Sigmoid colon (tissue), 7 donors: Measurements from ENCODE around the gene MOCS1. TPM values are rescaled to one million over a fixed set of nuclear protein-coding genes. Genes with fewer than 3 reads are reported as not detected.

Experiments
- DNase-seq: peaks from one replicate; pipeline ENCODE4 v3.0.0-alpha.2; 2019
- H3K27ac ChIP-seq, 4 donors: fragments of 200-600 bp; sonication (generic); one replicate each; pipeline ENCODE4 v1.5.1; 2016 to 2019; ENCODE audit warnings: mild to moderate bottlenecking in 1 of 4
- H3K27me3 ChIP-seq, 3 donors: fragments of 200-600 bp; sonication (generic); one replicate each; pipeline ENCODE4 v1.5.1; 2019; ENCODE audit warnings: mild to moderate bottlenecking in 1 of 3
- H3K36me3 ChIP-seq, 4 donors: fragments of 200-600 bp; sonication (generic); one replicate each; pipeline ENCODE4 v1.5.1; 2016 to 2019
- H3K4me1 ChIP-seq, 4 donors: fragments of 200-600 bp; sonication (generic); one replicate each; pipeline ENCODE4 v1.5.1; 2017 to 2019
- H3K4me3 ChIP-seq, 4 donors: fragments of 200-600 bp; sonication (generic); one replicate each; pipeline ENCODE4 v1.5.1; 2017 to 2019; ENCODE audit warnings: mild to moderate bottlenecking in 2 of 4, moderate library complexity in 1 of 4
- H3K9me3 ChIP-seq, 4 donors: fragments of 200-600 bp in 3 of 4; sonication (generic) in 3 of 4; one replicate each; pipeline versions ENCODE4 v1.5.1 to v1.6.1; 2013 to 2019
- CTCF ChIP-seq, 4 experiments: fragments of 450-650 bp in 3 of 4; fragments of 200-600 bp in 1 of 4; IDR thresholded peaks; one replicate each; pipeline ENCODE4 v1.5.1; 2016 to 2019; ENCODE audit warnings: antibody characterized with exemption in 4 of 4, mild to moderate bottlenecking in 3 of 4, moderate library complexity in 2 of 4
- EP300 ChIP-seq, 4 donors: sonication (generic); formaldehyde crosslinking; IDR thresholded peaks; one replicate each; pipeline ENCODE4 v1.6.1; 2017; ENCODE audit warnings: antibody characterized with exemption in 4 of 4
- POLR2A ChIP-seq, 2 donors: fragments of 450-650 bp; IDR thresholded peaks; one replicate each; pipeline ENCODE4 v1.6.1; 2016; ENCODE audit warnings: antibody characterized with exemption in 2 of 2, mild to moderate bottlenecking in 2 of 2, moderate library complexity in 2 of 2
- POLR2AphosphoS5 ChIP-seq, 4 donors: sonication (generic); formaldehyde crosslinking; IDR thresholded peaks; one replicate each; pipeline ENCODE4 v1.6.1; 2017; ENCODE audit warnings: antibody characterized with exemption in 4 of 4
- WGBS, 2 donors: extraction: QIAGEN DNeasy Blood & Tissue Kit; methylation state at CpG; one replicate each; pipeline ENCODE4 v1.1.7; 2013; 5-methylcytosine and 5-hydroxymethylcytosine counted together
- intact Hi-C: fragments of 100-400 bp; cut with DNase I; formaldehyde crosslinking; loops from one replicate; pipeline ENCODE4 v1.15.1; 2023
- polyA plus RNA-seq, 3 donors: library from polyadenylated mRNA; stranded (reverse); fragments of 200-250 nt; gene quantifications; one replicate each; pipeline ENCODE4 v1.2.3, GENCODE V29; 2013
- total RNA-seq, 4 donors: library from RNA; depleted of rRNA; stranded (reverse); fragments of >200 nt; gene quantifications; one replicate each; pipeline ENCODE4 v1.1.0, GENCODE V29; 2016
- donor health status: healthy with polysubstance abuse.
- donor health status: Bipolar disorder and iron deficiency.
- donor health status: healthy.

The MOCS1 gene
- total and polyA plus RNA-seq, 7 donors: 11.9 to 16.2 (median 13.8) TPM

DNA sequence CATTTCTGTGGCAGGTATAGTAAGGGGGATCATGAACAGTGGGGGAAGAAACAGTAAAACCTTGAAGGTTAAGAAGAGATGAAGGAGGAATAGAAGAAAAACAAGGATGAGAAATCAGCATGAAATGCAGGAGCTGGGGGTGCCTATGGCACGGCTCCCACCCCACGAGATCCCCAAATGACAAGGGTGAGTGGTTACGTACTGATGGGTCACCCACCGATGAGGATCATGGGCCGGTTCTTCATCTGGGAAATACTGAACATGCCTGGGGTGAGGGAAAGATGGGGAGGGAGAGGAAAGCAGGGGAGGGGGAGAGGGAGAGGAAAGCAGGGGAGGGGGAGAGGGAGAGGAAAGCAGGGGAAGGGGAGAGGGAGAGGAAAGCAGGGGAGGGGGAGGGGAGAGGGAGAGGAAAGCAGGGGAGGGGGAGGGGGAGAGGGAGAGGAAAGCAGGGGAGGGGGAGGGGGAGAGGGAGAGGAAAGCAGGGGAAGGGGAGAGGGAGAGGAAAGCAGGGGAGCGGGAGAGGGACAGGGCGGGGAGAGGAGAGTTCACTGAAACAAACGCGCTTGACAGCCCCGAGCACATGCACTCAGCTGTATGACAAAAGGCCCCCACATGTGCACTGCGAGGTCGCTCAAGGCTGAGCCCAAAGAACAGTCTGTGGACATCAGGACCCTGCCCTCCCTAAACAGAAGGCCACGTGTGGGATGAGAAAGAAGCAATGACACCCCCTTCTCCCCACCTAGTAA, 25.3 kb downstream of the MOCS1 start:
- Histone ChIP-seq H3K27ac (no peak overlapping the region), H3K36me3 (peaks cover 0 to 67% (median 12%) of the 10 kb centered on the region in 4 donors), H3K9me3 (no peaks in the 10 kb centered on the region), H3K27me3 (no peaks in the 10 kb centered on the region), H3K4me3 (no peak overlapping the region), H3K4me1 (no peaks in the 10 kb centered on the region)
- TF ChIP-seq CTCF (IDR thresholded peaks at IDR 0.05): no peak
- no peak for TF ChIP-seq EP300 (IDR thresholded peaks at IDR 0.05)
- no peak for TF ChIP-seq POLR2A (IDR thresholded peaks at IDR 0.05)
- no peak for TF ChIP-seq POLR2AphosphoS5 (IDR thresholded peaks at IDR 0.05)
- 92 to 93% methylated on average over 13 of the region's 13 CpGs for WGBS, 2 donors
- intact Hi-C loops: no loop called here
- DNase-seq: peak; percentile 28

GRCh38 chr6:39907871-39908575, 26.2 kb downstream of the MOCS1 start:
- WGBS, 2 donors: 92 to 94% methylated on average over 5 of the region's 5 CpGs
- DNase-seq: peak; percentile 40
- intact Hi-C loops: no loop called here
- no peak overlapping the region for H3K27ac ChIP-seq
- H3K9me3 ChIP-seq: no peaks in the 10 kb centered on the region
- no peak overlapping the region for H3K4me3 ChIP-seq
- no peak for TF ChIP-seq POLR2AphosphoS5 (IDR thresholded peaks at IDR 0.05)
- TF ChIP-seq EP300 (IDR thresholded peaks at IDR 0.05): no peak
- no peak for TF ChIP-seq CTCF (IDR thresholded peaks at IDR 0.05)
- no peak for TF ChIP-seq POLR2A (IDR thresholded peaks at IDR 0.05)
- no peaks in the 10 kb centered on the region for H3K27me3 ChIP-seq
- H3K36me3 ChIP-seq: peaks cover 0 to 66% (median 8%) of the 10 kb centered on the region in 4 donors
- no peaks in the 10 kb centered on the region for H3K4me1 ChIP-seq

DNA sequence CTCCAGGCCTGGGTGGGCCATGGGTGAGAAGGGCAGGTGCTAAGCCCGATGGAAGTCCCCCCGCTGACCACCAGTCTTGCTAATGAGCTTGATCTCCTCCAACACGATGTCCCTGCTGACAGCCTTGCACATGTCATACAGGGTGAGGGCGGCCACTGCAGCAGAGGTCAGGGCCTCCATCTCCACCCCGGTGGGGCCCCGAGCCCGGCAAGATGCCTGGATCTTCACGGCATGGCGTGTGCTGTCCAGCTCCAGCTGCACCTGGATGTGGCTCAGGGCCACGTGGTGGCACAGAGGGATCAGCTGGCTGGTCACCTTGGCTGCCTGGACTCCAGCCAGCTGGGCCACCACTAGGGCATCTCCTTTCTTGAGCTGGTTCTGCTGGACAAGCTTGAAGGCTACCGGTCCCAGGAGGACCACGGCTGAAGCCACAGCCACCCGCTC, 27.9 kb downstream of the MOCS1 start:
- Histone ChIP-seq H3K36me3 (peaks cover 4 to 66% (median 13%) of the 10 kb centered on the region in 4 donors), H3K27ac (no peak overlapping the region), H3K9me3 (no peaks in the 10 kb centered on the region), H3K27me3 (no peaks in the 10 kb centered on the region), H3K4me3 (no peak overlapping the region), H3K4me1 (no peaks in the 10 kb centered on the region)
- no peak for TF ChIP-seq POLR2AphosphoS5 (IDR thresholded peaks at IDR 0.05)
- peak; percentile 61 for DNase-seq
- WGBS, 2 donors: 80 to 88% methylated on average over 13 of the region's 13 CpGs
- intact Hi-C loops: no loop called here

DNA sequence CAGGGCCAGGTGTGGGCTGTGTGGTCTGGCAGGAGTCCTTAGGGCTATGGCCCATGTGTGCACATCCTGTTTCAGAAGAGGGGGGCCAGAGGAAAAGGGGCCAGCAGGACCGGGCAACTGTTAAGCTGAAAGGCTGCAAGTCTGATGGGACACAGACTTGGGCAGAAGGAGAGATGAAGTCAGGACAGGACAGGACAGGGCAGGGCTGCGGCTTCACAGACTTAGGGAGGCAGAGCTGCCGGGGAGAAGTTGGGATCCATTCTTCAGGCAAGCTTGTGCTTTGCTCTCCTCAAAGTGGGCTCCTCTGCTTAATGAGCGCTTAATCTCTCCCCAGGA, 28.7 kb downstream of the MOCS1 start:
- no peak overlapping the region for H3K4me3 ChIP-seq
- peak; percentile 56 for DNase-seq
- 85 to 86% methylated on average over 4 of the region's 4 CpGs for WGBS, 2 donors

More for the DNA sequence above, 28.7 kb downstream of the MOCS1 start:
- Histone ChIP-seq H3K36me3 (peaks cover 9 to 67% (median 16%) of the 10 kb centered on the region in 4 donors), H3K4me1 (no peaks in the 10 kb centered on the region), H3K9me3 (no peaks in the 10 kb centered on the region), H3K27ac (peak overlapping the region in 1 of 4 donors; percentile 20), H3K27me3 (no peaks in the 10 kb centered on the region)
- no peak for TF ChIP-seq CTCF (IDR thresholded peaks at IDR 0.05)
- TF ChIP-seq EP300 (IDR thresholded peaks at IDR 0.05): no peak
- no peak for TF ChIP-seq POLR2AphosphoS5 (IDR thresholded peaks at IDR 0.05)
- no peak for TF ChIP-seq POLR2A (IDR thresholded peaks at IDR 0.05)
- intact Hi-C loops: no loop called here
